ENCODE results near the gene RBBP6.
"Not testable (repeated sequence)": the region's sequence is repeated elsewhere in the genome, so short reads cannot be mapped to it uniquely, and the experiment has no call there.

RBBP6 gene, protein sequence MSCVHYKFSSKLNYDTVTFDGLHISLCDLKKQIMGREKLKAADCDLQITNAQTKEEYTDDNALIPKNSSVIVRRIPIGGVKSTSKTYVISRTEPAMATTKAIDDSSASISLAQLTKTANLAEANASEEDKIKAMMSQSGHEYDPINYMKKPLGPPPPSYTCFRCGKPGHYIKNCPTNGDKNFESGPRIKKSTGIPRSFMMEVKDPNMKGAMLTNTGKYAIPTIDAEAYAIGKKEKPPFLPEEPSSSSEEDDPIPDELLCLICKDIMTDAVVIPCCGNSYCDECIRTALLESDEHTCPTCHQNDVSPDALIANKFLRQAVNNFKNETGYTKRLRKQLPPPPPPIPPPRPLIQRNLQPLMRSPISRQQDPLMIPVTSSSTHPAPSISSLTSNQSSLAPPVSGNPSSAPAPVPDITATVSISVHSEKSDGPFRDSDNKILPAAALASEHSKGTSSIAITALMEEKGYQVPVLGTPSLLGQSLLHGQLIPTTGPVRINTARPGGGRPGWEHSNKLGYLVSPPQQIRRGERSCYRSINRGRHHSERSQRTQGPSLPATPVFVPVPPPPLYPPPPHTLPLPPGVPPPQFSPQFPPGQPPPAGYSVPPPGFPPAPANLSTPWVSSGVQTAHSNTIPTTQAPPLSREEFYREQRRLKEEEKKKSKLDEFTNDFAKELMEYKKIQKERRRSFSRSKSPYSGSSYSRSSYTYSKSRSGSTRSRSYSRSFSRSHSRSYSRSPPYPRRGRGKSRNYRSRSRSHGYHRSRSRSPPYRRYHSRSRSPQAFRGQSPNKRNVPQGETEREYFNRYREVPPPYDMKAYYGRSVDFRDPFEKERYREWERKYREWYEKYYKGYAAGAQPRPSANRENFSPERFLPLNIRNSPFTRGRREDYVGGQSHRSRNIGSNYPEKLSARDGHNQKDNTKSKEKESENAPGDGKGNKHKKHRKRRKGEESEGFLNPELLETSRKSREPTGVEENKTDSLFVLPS (N-terminal part only)

GRCh38 chr16:24539295-24539849, at the start of gene RBBP6:
TSS of gene RBBP6 (plus strand) at chr16:24539566. CDS start at chr16:24540627, 1,061 bp downstream.
- peak; percentile 88 for DNase-seq

DNA sequence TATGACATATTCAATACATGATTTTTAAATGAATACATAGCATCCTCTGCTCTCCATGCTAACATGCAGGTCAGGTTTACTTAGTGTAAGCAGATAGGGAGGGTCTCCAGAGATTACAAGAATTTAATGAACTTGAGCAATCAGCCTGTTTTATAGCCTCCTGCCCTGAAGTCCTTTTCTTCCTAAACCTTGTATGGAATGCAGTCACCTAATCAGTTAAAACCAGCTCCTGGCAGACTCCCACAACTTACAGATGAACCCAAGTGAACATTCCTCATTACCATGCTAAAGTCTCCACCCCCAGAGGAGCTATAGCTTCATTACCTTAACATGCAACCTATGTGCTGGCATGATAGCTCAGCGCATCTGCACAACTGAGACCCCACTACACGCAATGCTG, 48.5 kb upstream of the RBBP6 start:
- no peak for DNase-seq

DNA sequence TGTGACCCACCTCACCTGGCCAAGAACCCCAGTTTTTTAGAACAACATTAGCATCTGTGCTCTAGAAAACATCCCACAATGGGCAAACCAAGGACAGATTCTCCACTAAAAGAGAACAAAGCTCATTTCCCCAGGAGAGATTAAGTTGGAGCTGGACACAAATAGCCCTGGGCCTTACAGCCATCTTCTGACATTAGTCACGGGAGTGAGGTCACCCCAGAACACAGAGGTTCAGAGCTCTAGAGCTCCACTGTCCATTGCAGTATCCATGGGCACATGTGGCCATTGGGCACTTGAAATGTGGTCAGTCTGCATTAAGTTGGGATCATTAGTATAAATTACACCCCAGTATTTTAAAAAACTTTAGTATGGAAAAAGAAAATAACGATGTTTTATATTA, 47.6 kb upstream of the RBBP6 start:
- no peak for DNase-seq

- no peak for DNase-seq
Measured at GRCh38 chr16:24493821-24494220, 45.5 kb upstream of the RBBP6 start.

- not testable (repeated sequence) for DNase-seq
Measured at GRCh38 chr16:24495207-24495606, 44.2 kb upstream of the RBBP6 start.

GRCh38 chr16:24497440-24497839, 41.9 kb upstream of the RBBP6 start:
- no peak for DNase-seq

DNA sequence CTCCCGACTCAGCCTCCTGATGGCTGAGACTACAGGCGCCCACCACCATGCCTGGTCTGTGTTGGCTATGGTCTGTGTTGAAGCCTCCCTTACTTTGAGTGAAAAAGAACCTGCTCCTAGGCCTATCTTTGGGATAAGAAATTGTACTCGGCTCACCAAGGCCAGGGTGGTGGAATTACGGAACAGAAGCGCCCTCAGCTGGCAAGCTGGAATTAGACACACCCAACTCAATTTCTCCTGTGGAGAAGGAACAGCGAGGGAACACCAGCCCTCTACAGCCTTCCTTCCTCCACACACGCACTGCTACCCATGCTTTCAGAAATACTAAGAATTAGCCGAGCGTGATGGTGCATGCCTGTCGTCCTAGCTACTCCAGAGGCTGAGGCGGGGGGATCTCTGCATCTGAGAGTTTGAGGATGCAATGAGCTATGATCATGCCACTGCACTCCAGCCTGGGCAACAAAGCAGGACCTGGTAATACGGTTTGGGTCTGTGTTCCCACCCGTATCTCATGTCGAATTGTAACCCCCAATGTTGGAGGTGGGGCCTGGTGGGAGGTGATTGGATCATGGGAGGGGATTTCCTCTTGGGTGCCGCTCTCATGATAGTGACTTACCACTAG, 40.1 kb upstream of the RBBP6 start:
- no peak for DNase-seq

- DNase-seq: peak; percentile 39
Measured at GRCh38 chr16:24504472-24505345, 34.7 kb upstream of the RBBP6 start.

DNA sequence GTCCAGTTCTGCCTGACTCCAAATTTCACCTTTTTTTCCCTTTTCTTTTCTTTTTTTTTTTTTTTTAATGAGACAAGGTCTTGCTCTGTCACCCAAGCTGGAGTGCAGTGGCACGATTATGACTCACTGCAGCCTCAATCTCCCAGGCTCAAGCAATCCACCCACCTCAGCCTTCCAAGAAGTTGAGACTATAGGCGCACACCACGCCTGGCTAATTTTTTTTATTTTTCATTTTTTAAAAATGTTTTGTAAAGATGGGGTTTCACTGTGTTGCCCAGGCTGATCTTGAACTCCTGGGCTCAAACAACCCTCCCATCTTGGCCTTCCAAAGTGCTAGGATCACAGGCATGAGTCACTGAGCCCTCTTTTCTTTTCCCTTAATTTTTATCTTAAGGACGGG, 33.4 kb upstream of the RBBP6 start:
- DNase-seq: no peak

GRCh38 chr16:24507959-24508480, 31.3 kb upstream of the RBBP6 start:
- DNase-seq: no peak

- no peak for DNase-seq
Measured at GRCh38 chr16:24508614-24509013, 30.8 kb upstream of the RBBP6 start.

GRCh38 chr16:24509536-24509935, 29.8 kb upstream of the RBBP6 start:
- no peak for DNase-seq

DNA sequence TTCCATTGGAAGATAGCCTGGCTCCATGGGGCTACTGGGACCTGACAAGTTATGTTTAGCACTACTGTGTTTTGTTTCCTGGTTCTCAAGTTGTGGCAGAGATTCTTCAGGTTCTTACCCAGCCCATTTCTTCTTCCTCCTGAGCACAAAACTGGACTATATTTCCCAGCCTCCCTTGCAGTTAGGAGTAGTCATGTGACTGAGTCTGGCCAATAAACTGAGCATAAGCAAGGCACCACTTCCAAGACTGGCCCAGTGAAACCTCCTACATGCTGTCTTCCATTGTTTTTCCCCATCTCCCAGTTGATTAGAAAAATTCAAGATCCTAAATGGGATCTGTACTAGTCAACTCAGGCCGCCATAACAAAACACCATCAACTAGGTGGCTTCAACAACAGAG, 28.2 kb upstream of the RBBP6 start:
- no peak for DNase-seq

GRCh38 chr16:24511792-24512191, 27.6 kb upstream of the RBBP6 start:
- DNase-seq: no peak

- no peak for DNase-seq
Measured at GRCh38 chr16:24514096-24514495, 25.3 kb upstream of the RBBP6 start.

DNA sequence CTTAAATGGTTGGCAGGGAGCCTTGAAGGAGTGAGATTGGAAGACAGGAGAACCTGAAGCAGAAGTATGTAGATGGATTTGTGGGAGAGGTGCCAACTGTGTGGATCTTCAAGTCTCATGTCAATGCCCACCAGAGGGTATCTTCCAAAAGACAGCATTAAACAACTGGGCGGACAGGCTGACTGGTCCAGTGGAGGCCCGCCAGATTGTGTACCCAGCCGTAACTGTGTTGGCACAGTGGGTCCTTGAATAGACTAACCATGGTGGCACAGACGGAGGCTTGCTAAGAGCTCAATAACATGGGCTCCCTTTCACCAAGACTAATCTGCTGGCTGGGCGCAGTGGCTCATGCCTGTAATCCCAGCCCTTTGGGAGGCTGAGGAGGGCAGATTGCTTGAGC, 24.2 kb upstream of the RBBP6 start:
- no peak for DNase-seq

- peak; percentile 66 for DNase-seq
Measured at GRCh38 chr16:24516900-24517669, 22.3 kb upstream of the RBBP6 start.

GRCh38 chr16:24518498-24518897, 20.9 kb upstream of the RBBP6 start:
- no peak for DNase-seq

GRCh38 chr16:24520983-24521382, 18.4 kb upstream of the RBBP6 start:
- no peak for DNase-seq

- DNase-seq: no peak
Measured at GRCh38 chr16:24522751-24523150, 16.6 kb upstream of the RBBP6 start.

- no peak for DNase-seq
Measured at GRCh38 chr16:24523569-24523968, 15.8 kb upstream of the RBBP6 start.
